ENCODE data around the gene SH3BGRL2.

GRCh38 chr6:79598012-79598411 is 33.1 kb upstream of the SH3BGRL2 start:
- no peak for TF ChIP-seq CTCF (IDR thresholded peaks at IDR 0.05; ENCODE audit: low read length)
- TF ChIP-seq EZH2phosphoT487 (IDR thresholded peaks at IDR 0.05; ENCODE audit: low read length): no peak
- TF ChIP-seq EZH2 (optimal IDR thresholded peaks at IDR 0.05; ENCODE audit: low read depth, low read length): no peak

Measured in MM.1S (cell line).